H9 (cell line): ENCODE measurements around the gene MYMK. TPM values are rescaled to one million over a fixed set of nuclear protein-coding genes. Genes with fewer than 3 reads are reported as not detected.

ENCODE experiments used
- DNase-seq: peaks from one replicate; pipeline ENCODE4 v3.0.0-alpha.2; 2017
- H2AFZ ChIP-seq: one replicate; pipeline ENCODE4 v1.6.1; 2013; ENCODE audit warnings: mild to moderate bottlenecking, low read length, control low read depth, moderate library complexity
- H2AK5ac ChIP-seq: 2 replicates; pipeline ENCODE4 v1.6.1; 2013; ENCODE audit warnings: low read length, control low read depth, mixed read lengths; ENCODE audit not compliant: insufficient read length
- H2BK120ac ChIP-seq: one replicate; pipeline ENCODE4 v1.6.1; 2013; ENCODE audit warnings: low read depth, mild to moderate bottlenecking, low read length, control low read depth, inconsistent platforms; ENCODE audit not compliant: poor library complexity, severe bottlenecking
- H2BK12ac ChIP-seq: 2 replicates; pipeline ENCODE4 v1.6.1; 2013; ENCODE audit warnings: low read length, control low read depth, mixed read lengths, low read depth; ENCODE audit not compliant: insufficient read length
- H2BK15ac ChIP-seq: 2 replicates; pipeline ENCODE4 v1.6.1; 2013; ENCODE audit warnings: low read depth, low read length, control low read depth
- H2BK20ac ChIP-seq: one replicate; pipeline ENCODE4 v1.6.1; 2013; ENCODE audit warnings: low read depth, mild to moderate bottlenecking, low read length, control low read depth, inconsistent platforms; ENCODE audit not compliant: poor library complexity, severe bottlenecking
- H2BK5ac ChIP-seq: 2 replicates; pipeline ENCODE4 v1.6.1; 2013; ENCODE audit warnings: low read length, control low read depth, mixed read lengths; ENCODE audit not compliant: insufficient read length
- H3K14ac ChIP-seq: 2 replicates; pipeline ENCODE4 v1.6.1; 2013; ENCODE audit warnings: low read length, control low read depth; ENCODE audit not compliant: insufficient read depth
- H3K18ac ChIP-seq: 2 replicates; pipeline ENCODE4 v1.6.1; 2013; ENCODE audit warnings: low read depth, mild to moderate bottlenecking, mixed read lengths, low read length, control low read depth; ENCODE audit not compliant: insufficient read length
- H3K23ac ChIP-seq: 2 replicates; pipeline ENCODE4 v1.6.1; 2013; ENCODE audit warnings: low read length, control low read depth, mixed read lengths, low read depth; ENCODE audit not compliant: insufficient read length
- H3K23me2 ChIP-seq: 2 replicates; pipeline ENCODE4 v1.6.1; 2013; ENCODE audit warnings: low read depth, mild to moderate bottlenecking, mixed read lengths, low read length, control low read depth; ENCODE audit not compliant: insufficient read length, poor library complexity, severe bottlenecking
- H3K27ac ChIP-seq: 2 replicates; pipeline ENCODE4 v1.5.1; 2013; ENCODE audit warnings: low read length, control low read depth, mixed read lengths, low read depth; ENCODE audit not compliant: insufficient read length
- H3K27me3 ChIP-seq: 2 replicates; pipeline ENCODE4 v1.6.1; 2013; ENCODE audit warnings: low read length, control low read depth, inconsistent platforms; ENCODE audit not compliant: insufficient read depth
- H3K4ac ChIP-seq: 2 replicates; pipeline ENCODE4 v1.6.1; 2013; ENCODE audit warnings: low read depth, mild to moderate bottlenecking, control low read depth, inconsistent platforms, low read length, moderate library complexity
- H3K4me1 ChIP-seq: 2 replicates; pipeline ENCODE4 v1.6.1; 2013; ENCODE audit warnings: low read length, control low read depth, inconsistent platforms; ENCODE audit not compliant: insufficient read depth
- H3K4me2 ChIP-seq: 2 replicates; pipeline ENCODE4 v1.6.1; 2013; ENCODE audit warnings: low read length, control low read depth, mixed read lengths; ENCODE audit not compliant: insufficient read length, insufficient read depth
- H3K56ac ChIP-seq: 2 replicates; pipeline ENCODE4 v1.6.1; 2013; ENCODE audit warnings: low read depth, mild to moderate bottlenecking, mixed read lengths, low read length, control low read depth; ENCODE audit not compliant: insufficient read length
- H3K79me1 ChIP-seq: 2 replicates; pipeline ENCODE4 v1.6.1; 2013; ENCODE audit warnings: low read depth, mild to moderate bottlenecking, moderate library complexity, low read length, control low read depth, inconsistent platforms; ENCODE audit not compliant: insufficient read depth, poor library complexity, severe bottlenecking
- H3K79me2 ChIP-seq: 2 replicates; pipeline ENCODE4 v1.6.1; 2013; ENCODE audit warnings: low read length, control low read depth, inconsistent platforms; ENCODE audit not compliant: insufficient read depth
- H3K9ac ChIP-seq: 2 replicates; pipeline ENCODE4 v1.6.1; 2013; ENCODE audit warnings: low read length, control low read depth, mixed read lengths; ENCODE audit not compliant: insufficient read length; ENCODE audit errors: extremely low read depth
- H3K9me3 ChIP-seq: one replicate; pipeline ENCODE4 v1.6.1; 2013; ENCODE audit warnings: low read depth, low read length, inconsistent platforms; ENCODE audit not compliant: control insufficient read depth
- H3T11ph ChIP-seq: one replicate; pipeline ENCODE4 v1.6.1; 2013; ENCODE audit warnings: mild to moderate bottlenecking, low read length, control low read depth, inconsistent platforms
- H4K20me1 ChIP-seq: one replicate; pipeline ENCODE4 v1.6.1; 2013; ENCODE audit not compliant: control insufficient read depth, insufficient read length, insufficient read depth
- H4K5ac ChIP-seq: 2 replicates; pipeline ENCODE4 v1.6.1; 2013; ENCODE audit warnings: low read depth, mild to moderate bottlenecking, mixed read lengths, low read length, control low read depth; ENCODE audit not compliant: insufficient read length
- H4K8ac ChIP-seq: replicated peaks from 2 replicates; pipeline ENCODE4 v1.6.1; 2013; ENCODE audit warnings: low read length, control low read depth, mixed read lengths, low read depth; ENCODE audit not compliant: insufficient read length
- H4K91ac ChIP-seq: 2 replicates; pipeline ENCODE4 v1.6.1; 2013; ENCODE audit warnings: low read depth, mild to moderate bottlenecking, moderate library complexity, mixed read lengths, low read length, control low read depth; ENCODE audit not compliant: insufficient read length
- H3K27ac Mint-ChIP-seq, 3 experiments: 2 replicates in 2 of 3; 3 replicates in 1 of 3; pipeline ENCODE4 v1.8.0; 2020 to 2021; ENCODE audit warnings: mixed read lengths in 3 of 3, mild to moderate bottlenecking in 1 of 3, moderate library complexity in 1 of 3
- H3K27me3 Mint-ChIP-seq: 2 replicates; pipeline ENCODE4 v1.8.0; 2021; ENCODE audit warnings: low read depth, mild to moderate bottlenecking, moderate library complexity, mixed read lengths
- H3K36me3 Mint-ChIP-seq, 3 experiments: 2 replicates in 2 of 3; 3 replicates in 1 of 3; pipeline ENCODE4 v1.8.0; 2020 to 2021; ENCODE audit warnings: low read depth in 3 of 3, mixed read lengths in 3 of 3; ENCODE audit not compliant: insufficient read depth in 1 of 3
- H3K4me1 Mint-ChIP-seq, 2 experiments: 2 replicates each; pipeline ENCODE4 v1.8.0; 2020; ENCODE audit warnings: mixed read lengths in 2 of 2
- H3K4me3 Mint-ChIP-seq, 2 experiments: 2 replicates in 1 of 2; 3 replicates in 1 of 2; pipeline ENCODE4 v1.8.0; 2020 to 2021; ENCODE audit warnings: mild to moderate bottlenecking in 2 of 2, mixed read lengths in 2 of 2, moderate library complexity in 1 of 2
- H3K9me3 Mint-ChIP-seq, 2 experiments: 2 replicates in 1 of 2; 3 replicates in 1 of 2; pipeline ENCODE4 v1.8.0; 2020; ENCODE audit warnings: mild to moderate bottlenecking in 2 of 2, mixed read lengths in 2 of 2, moderate library complexity in 1 of 2
- WGBS: extraction: QIAGEN DNeasy Blood & Tissue Kit; methylation state at CpG from one replicate; pipeline ENCODE4 v1.1.7; 2013; ENCODE audit warnings: missing lambda C conversion rate, low lambda C conversion rate, mixed read lengths; ENCODE audit not compliant: insufficient read length; ENCODE audit errors: extremely low coverage; 5-methylcytosine and 5-hydroxymethylcytosine counted together
- total RNA-seq: library from RNA; stranded (reverse); gene quantifications from 2 replicates; pipeline ENCODE4 v1.2.1, GENCODE V29; 2021
- TF ChIP-seq, protein P1 (sequence below): fragments of 200-600 bp; sonication (generic); conservative IDR thresholded peaks from 3 replicates; pipeline ENCODE4 v1.8.0; 2021; ENCODE audit warnings: antibody characterized with exemption, mild to moderate bottlenecking

The MYMK gene
- total RNA-seq, 1 experiment from 2014 or later, result not detected

DNA sequence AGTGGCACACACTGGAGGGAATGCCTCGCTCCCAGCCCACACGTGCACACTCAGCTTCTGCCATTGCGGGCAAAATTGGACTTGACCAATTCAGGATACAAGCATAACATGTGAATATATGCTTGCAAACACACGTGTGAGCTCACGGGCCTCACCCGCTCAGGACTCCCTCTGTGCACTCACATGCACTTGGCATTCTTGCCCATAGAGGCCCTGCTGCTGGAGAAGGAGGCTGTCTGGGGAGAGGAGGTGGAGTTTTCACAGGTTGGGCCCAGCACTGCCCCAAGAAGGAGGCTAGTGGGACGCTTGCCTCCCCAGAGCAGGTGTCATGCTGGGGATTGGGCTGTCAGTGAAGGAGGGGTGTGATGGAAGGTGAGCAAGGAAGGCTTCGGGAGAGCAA, 1.7 kb downstream of the MYMK start:
- Histone ChIP-seq H3K79me1 (no peaks in the 10 kb centered on the region), H3K23ac (no peak overlapping the region), H3K4me1 (peaks cover 4% of the 10 kb centered on the region; the same call in 1 of the 2 replicates), H3K9me3 (no peaks in the 10 kb centered on the region), H2BK12ac (no peak overlapping the region), H4K20me1 (no peaks in the 10 kb centered on the region), H2BK5ac (no peak overlapping the region), H3K18ac (no peak overlapping the region), H3T11ph (no peak overlapping the region), H3K23me2 (no peaks in the 10 kb centered on the region), H4K91ac (no peak overlapping the region), H4K8ac (no peak overlapping the region), H3K56ac (no peak overlapping the region), H2AFZ (no peak overlapping the region), H3K27ac (no peak overlapping the region), H3K9ac (no peak overlapping the region), H3K4ac (no peak overlapping the region), H3K14ac (no peak overlapping the region), H2BK120ac (no peak overlapping the region), H2AK5ac (no peak overlapping the region), H3K4me2 (no peak overlapping the region), H3K27me3 (no peaks in the 10 kb centered on the region), H3K79me2 (no peaks in the 10 kb centered on the region), H2BK20ac (no peak overlapping the region), H4K5ac (no peak overlapping the region), H2BK15ac (no peak overlapping the region)
- TF ChIP-seq, protein P1, sequence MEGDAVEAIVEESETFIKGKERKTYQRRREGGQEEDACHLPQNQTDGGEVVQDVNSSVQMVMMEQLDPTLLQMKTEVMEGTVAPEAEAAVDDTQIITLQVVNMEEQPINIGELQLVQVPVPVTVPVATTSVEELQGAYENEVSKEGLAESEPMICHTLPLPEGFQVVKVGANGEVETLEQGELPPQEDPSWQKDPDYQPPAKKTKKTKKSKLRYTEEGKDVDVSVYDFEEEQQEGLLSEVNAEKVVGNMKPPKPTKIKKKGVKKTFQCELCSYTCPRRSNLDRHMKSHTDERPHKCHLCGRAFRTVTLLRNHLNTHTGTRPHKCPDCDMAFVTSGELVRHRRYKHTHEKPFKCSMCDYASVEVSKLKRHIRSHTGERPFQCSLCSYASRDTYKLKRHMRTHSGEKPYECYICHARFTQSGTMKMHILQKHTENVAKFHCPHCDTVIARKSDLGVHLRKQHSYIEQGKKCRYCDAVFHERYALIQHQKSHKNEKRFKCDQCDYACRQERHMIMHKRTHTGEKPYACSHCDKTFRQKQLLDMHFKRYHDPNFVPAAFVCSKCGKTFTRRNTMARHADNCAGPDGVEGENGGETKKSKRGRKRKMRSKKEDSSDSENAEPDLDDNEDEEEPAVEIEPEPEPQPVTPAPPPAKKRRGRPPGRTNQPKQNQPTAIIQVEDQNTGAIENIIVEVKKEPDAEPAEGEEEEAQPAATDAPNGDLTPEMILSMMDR, result no peak
- Mint-ChIP-seq H3K36me3 (no peaks in the 10 kb centered on the region; a peak in 1 of 7 replicates), H3K27me3 (peaks cover 18% of the 10 kb centered on the region), H3K27ac (no peak overlapping the region; a peak in 2 of 7 replicates), H3K4me3 (no peak overlapping the region), H3K9me3 (no peaks in the 10 kb centered on the region), H3K4me1 (peaks cover 23 to 27% of the 10 kb centered on the region in 2 experiments)
- whole genome bisulfite sequencing, result no CpG with 5 or more reads among the region's 8 CpGs
- DNase-seq, result no peak
